ENCODE data around the gene MCF2L.

DNA sequence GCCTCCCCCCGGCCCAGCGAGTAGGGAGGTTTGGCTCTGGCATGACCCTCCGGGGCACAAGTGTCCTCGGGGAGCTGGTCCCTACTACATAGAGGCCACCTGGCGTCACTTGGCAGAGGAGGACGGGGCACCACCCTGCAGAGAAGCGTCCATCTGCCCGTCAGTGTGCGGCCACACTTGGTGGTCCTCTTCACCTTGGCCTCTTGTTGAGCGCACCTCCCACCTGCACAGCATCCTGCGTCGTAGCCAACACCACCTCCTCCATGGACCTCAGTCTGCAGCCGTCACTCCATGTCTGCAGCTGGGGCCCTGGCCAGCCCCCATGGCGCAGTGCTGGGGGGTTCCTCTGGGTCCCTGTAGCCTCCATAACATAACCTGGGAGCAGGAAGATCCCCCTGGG, 35.1 kb downstream of the MCF2L start:
- no peak for TF ChIP-seq POLR2A (IDR thresholded peaks at IDR 0.05)
- TF ChIP-seq, protein P1, sequence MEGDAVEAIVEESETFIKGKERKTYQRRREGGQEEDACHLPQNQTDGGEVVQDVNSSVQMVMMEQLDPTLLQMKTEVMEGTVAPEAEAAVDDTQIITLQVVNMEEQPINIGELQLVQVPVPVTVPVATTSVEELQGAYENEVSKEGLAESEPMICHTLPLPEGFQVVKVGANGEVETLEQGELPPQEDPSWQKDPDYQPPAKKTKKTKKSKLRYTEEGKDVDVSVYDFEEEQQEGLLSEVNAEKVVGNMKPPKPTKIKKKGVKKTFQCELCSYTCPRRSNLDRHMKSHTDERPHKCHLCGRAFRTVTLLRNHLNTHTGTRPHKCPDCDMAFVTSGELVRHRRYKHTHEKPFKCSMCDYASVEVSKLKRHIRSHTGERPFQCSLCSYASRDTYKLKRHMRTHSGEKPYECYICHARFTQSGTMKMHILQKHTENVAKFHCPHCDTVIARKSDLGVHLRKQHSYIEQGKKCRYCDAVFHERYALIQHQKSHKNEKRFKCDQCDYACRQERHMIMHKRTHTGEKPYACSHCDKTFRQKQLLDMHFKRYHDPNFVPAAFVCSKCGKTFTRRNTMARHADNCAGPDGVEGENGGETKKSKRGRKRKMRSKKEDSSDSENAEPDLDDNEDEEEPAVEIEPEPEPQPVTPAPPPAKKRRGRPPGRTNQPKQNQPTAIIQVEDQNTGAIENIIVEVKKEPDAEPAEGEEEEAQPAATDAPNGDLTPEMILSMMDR (IDR thresholded peaks at IDR 0.05): no peak
